Stimulated activated naive CD8-positive, alpha-beta T cell treated with anti-CD3 and anti-CD28 coated beads, Interleukin-15, Interleukin-2, amounts not matched to agents 100 ng/mL and 50 ng/mL, for 24 hours (primary cell): ENCODE results near the gene EXOSC7.
"Not testable (repeated sequence)": the region's sequence is repeated elsewhere in the genome, so short reads cannot be mapped to it uniquely, and the experiment has no call there.

Experiments used
- H3K27ac Mint-ChIP-seq: one replicate; pipeline ENCODE4 v1.8.0; 2021; ENCODE audit warnings: mild to moderate bottlenecking, mixed read lengths
- H3K27me3 Mint-ChIP-seq: one replicate; pipeline ENCODE4 v1.8.0; 2021; ENCODE audit warnings: mixed read lengths
- H3K36me3 Mint-ChIP-seq: one replicate; pipeline ENCODE4 v1.8.0; 2021; ENCODE audit warnings: low read depth, mixed read lengths
- H3K4me1 Mint-ChIP-seq: one replicate; pipeline ENCODE4 v1.8.0; 2021; ENCODE audit warnings: low read depth, mixed read lengths
- H3K4me3 Mint-ChIP-seq: one replicate; pipeline ENCODE4 v1.8.0; 2021; ENCODE audit warnings: mild to moderate bottlenecking, mixed read lengths
- H3K9me3 Mint-ChIP-seq: one replicate; pipeline ENCODE4 v1.8.0; 2021; ENCODE audit warnings: mixed read lengths

The EXOSC7 gene

GRCh38 chr3:44970926-44971490 lies 5.0 kb upstream of the EXOSC7 start:
- Mint-ChIP-seq H3K9me3 (no peaks in the 10 kb centered on the region), H3K4me1 (peaks cover 76% of the 10 kb centered on the region)

GRCh38 chr3:44974416-44974815 lies 1.6 kb upstream of the EXOSC7 start:
- Mint-ChIP-seq H3K27me3 (no peaks in the 10 kb centered on the region), H3K36me3 (peaks cover 31% of the 10 kb centered on the region), H3K4me3 (peak overlapping the region; percentile 87), H3K27ac (no peak overlapping the region), H3K4me1 (peaks cover 67% of the 10 kb centered on the region), H3K9me3 (no peaks in the 10 kb centered on the region)

More at GRCh38 chr3:44970926-44971490, 5.0 kb upstream of the EXOSC7 start:
- no peak overlapping the region for H3K4me3 Mint-ChIP-seq
- H3K27me3 Mint-ChIP-seq = no peaks in the 10 kb centered on the region
- peaks cover 16% of the 10 kb centered on the region for H3K36me3 Mint-ChIP-seq
- H3K27ac Mint-ChIP-seq = no peak overlapping the region

GRCh38 chr3:44981220-44981619 lies 5.2 kb downstream of the EXOSC7 start:
- H3K9me3 Mint-ChIP-seq = no peaks in the 10 kb centered on the region
- H3K27ac Mint-ChIP-seq = peak overlapping the region; percentile 11
- no peak overlapping the region for H3K4me3 Mint-ChIP-seq
- no peaks in the 10 kb centered on the region for H3K27me3 Mint-ChIP-seq
- peaks cover 85% of the 10 kb centered on the region for H3K4me1 Mint-ChIP-seq
- H3K36me3 Mint-ChIP-seq = peaks cover 32% of the 10 kb centered on the region

DNA sequence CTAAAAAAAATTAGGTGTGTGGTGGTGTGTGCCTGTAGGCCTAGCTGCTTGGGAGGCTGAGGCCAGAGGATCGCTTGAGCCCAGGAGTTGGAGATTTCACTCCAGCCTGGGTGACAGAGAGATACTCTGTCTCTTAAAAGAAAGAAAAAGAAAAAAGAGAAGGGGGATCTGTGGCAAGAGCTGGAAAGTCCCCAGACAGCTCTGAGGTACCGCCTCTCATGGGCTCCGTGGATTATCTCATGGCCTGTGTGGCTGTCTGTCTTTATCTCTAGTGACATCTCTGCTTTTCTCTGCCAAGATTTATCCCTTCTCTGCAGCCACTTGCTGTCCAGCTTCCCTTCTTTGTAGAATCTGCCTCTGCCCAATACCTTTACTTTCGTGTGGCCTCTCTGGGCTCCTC lies 5.7 kb downstream of the EXOSC7 start:
- Mint-ChIP-seq H3K4me3 (peak overlapping the region; percentile 36), H3K36me3 (peaks cover 32% of the 10 kb centered on the region), H3K4me1 (peaks cover 85% of the 10 kb centered on the region), H3K9me3 (no peaks in the 10 kb centered on the region), H3K27ac (peak overlapping the region; percentile 15), H3K27me3 (no peaks in the 10 kb centered on the region)

DNA sequence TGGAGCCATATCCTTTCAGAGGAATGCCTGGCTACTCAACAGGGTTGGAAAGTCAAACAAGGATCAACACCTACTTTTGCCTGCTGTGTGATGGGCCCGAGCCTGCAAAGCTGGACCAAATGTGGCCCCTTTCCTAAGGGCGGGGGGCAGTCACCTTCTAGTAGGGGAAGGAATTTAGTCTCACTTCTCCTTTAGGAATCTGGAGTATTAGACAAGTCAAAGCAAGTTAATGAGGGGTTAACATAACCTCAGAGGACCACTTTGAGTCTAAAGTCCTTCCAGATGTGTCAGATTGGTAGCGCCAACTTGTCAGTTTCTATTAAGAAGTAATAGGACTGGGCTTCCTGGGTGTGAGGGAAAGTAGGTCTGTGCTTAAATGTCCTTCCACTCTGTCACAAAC lies 6.8 kb downstream of the EXOSC7 start:
- no peak overlapping the region for H3K4me3 Mint-ChIP-seq
- no peak overlapping the region for H3K27ac Mint-ChIP-seq
- peaks cover 83% of the 10 kb centered on the region for H3K4me1 Mint-ChIP-seq
- peaks cover 25% of the 10 kb centered on the region for H3K36me3 Mint-ChIP-seq
- no peaks in the 10 kb centered on the region for H3K9me3 Mint-ChIP-seq
- no peaks in the 10 kb centered on the region for H3K27me3 Mint-ChIP-seq

- H3K9me3 Mint-ChIP-seq = no peaks in the 10 kb centered on the region
- H3K4me3 Mint-ChIP-seq = no peak overlapping the region
- H3K27me3 Mint-ChIP-seq = no peaks in the 10 kb centered on the region
- no peak overlapping the region for H3K27ac Mint-ChIP-seq
- H3K4me1 Mint-ChIP-seq = peaks cover 77% of the 10 kb centered on the region
- peaks cover 22% of the 10 kb centered on the region for H3K36me3 Mint-ChIP-seq
Measured at GRCh38 chr3:44983484-44983941, 7.5 kb downstream of the EXOSC7 start.

DNA sequence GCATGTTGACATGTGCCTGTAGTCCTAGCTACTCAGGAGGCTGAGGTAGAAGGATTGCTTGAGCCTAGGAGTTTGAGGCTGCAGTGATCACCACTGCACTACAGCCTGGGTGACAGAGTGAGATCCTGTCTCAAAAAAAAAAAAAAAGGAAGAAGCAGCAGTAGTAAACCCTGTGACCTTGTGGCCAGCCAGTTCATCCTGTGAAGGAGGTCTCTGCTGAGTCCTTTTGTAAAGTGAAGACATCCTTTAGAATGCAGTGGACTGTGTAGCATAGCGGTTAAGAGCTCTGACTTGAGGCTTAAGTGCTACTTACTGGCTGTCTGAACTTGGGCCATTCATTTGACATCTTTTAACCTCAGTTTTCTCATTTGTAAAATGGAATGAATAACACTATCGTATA lies 8.3 kb downstream of the EXOSC7 start:
- H3K4me1 Mint-ChIP-seq = peaks cover 68% of the 10 kb centered on the region
- no peaks in the 10 kb centered on the region for H3K9me3 Mint-ChIP-seq
- no peaks in the 10 kb centered on the region for H3K27me3 Mint-ChIP-seq
- H3K36me3 Mint-ChIP-seq = peaks cover 28% of the 10 kb centered on the region
- no peak overlapping the region for H3K4me3 Mint-ChIP-seq
- no peak overlapping the region for H3K27ac Mint-ChIP-seq

GRCh38 chr3:44986330-44986729 lies 10.3 kb downstream of the EXOSC7 start:
- H3K27ac Mint-ChIP-seq, H3K4me3 Mint-ChIP-seq, H3K27me3 Mint-ChIP-seq, H3K9me3 Mint-ChIP-seq: not testable (repeated sequence)
- H3K36me3 Mint-ChIP-seq = peaks cover 43% of the 10 kb centered on the region
- peaks cover 64% of the 10 kb centered on the region for H3K4me1 Mint-ChIP-seq

- Mint-ChIP-seq H3K27me3 (no peaks in the 10 kb centered on the region), H3K27ac (no peak overlapping the region), H3K4me3 (no peak overlapping the region), H3K4me1 (peaks cover 59% of the 10 kb centered on the region), H3K9me3 (no peaks in the 10 kb centered on the region), H3K36me3 (peaks cover 47% of the 10 kb centered on the region)
Measured at GRCh38 chr3:44987332-44987731, 11.3 kb downstream of the EXOSC7 start.

GRCh38 chr3:44988073-44988472 lies 12.0 kb downstream of the EXOSC7 start:
- Mint-ChIP-seq H3K9me3 (no peaks in the 10 kb centered on the region), H3K36me3 (peaks cover 55% of the 10 kb centered on the region), H3K4me1 (peaks cover 58% of the 10 kb centered on the region), H3K4me3 (no peak overlapping the region), H3K27me3 (no peaks in the 10 kb centered on the region), H3K27ac (no peak overlapping the region)

GRCh38 chr3:44989141-44989540 lies 13.1 kb downstream of the EXOSC7 start:
- peaks cover 65% of the 10 kb centered on the region for H3K36me3 Mint-ChIP-seq
- no peak overlapping the region for H3K4me3 Mint-ChIP-seq
- H3K4me1 Mint-ChIP-seq = peaks cover 58% of the 10 kb centered on the region
- H3K9me3 Mint-ChIP-seq = no peaks in the 10 kb centered on the region
- no peaks in the 10 kb centered on the region for H3K27me3 Mint-ChIP-seq
- H3K27ac Mint-ChIP-seq = no peak overlapping the region

GRCh38 chr3:44989636-44990373 lies 13.8 kb downstream of the EXOSC7 start:
- H3K27ac Mint-ChIP-seq = no peak overlapping the region
- H3K4me1 Mint-ChIP-seq = peaks cover 58% of the 10 kb centered on the region
- peaks cover 71% of the 10 kb centered on the region for H3K36me3 Mint-ChIP-seq
- no peaks in the 10 kb centered on the region for H3K27me3 Mint-ChIP-seq
- H3K9me3 Mint-ChIP-seq = no peaks in the 10 kb centered on the region
- no peak overlapping the region for H3K4me3 Mint-ChIP-seq

DNA sequence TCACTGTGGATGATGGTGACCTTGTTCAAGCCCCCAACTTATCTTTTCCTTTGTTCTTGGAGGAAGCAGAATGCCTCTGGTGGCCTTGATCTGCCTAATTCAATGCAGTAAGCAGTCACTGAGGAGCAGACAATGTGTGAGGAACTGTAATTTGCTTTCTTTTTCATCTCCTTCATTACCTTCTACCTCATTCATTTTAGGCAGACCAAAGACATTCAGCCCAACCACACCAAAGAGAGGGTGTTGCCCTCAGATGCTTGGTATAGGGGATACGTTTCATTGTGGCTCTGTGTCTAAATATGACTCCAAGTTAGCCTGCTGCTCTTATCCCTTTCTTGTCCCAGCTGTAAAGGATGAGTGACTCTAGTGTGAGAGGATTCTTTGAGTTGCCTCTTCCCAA lies 15.3 kb downstream of the EXOSC7 start:
- Mint-ChIP-seq H3K36me3 (peaks cover 74% of the 10 kb centered on the region), H3K4me3 (no peak overlapping the region), H3K27ac (no peak overlapping the region), H3K27me3 (no peaks in the 10 kb centered on the region), H3K4me1 (peaks cover 65% of the 10 kb centered on the region), H3K9me3 (no peaks in the 10 kb centered on the region)

DNA sequence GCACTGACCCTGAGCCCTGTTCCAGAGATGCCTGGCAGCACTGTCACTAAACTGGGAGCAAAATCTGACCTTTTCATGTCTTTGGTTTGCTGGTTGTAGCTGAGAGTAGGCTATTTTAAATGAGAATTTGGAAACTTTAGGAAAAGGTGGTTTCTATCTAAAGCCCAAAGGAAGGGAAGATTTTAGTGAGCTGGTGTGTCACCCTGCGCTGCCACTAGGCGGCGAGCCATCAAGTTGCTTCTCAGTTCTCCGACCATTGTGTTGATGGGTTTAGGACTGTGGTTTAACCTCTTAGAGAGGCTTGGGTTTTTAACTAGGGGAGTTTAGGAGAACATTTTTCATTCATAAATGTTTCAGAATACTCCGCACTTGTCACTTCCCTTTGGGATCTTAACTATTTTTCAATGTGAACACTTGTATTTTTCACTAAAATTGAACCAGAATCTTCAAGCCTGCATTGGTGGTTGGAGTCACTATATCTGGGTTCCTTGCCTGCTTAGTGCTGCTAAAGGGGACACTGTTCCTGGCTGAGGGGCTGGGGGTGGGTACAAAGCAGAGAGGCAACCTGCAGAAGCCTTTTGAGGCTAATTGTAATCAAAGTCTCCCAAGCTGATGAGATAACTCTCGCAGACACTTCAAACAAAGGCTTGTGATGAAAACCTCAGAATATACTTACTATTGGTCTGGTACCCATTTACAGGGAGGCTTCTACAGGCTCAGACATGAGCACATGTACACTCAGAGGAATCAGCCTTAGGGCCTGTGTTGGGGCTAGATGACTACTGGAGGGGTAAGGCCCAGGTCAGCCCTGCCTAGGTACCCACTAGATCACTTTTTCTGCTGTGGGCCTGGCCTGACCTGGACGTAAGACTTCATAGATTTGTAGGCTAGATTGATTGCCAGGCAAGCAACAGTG lies 16.8 kb downstream of the EXOSC7 start:
- Mint-ChIP-seq H3K27me3 (no peaks in the 10 kb centered on the region), H3K36me3 (peaks cover 85% of the 10 kb centered on the region), H3K4me1 (peaks cover 69% of the 10 kb centered on the region), H3K4me3 (no peak overlapping the region), H3K9me3 (no peaks in the 10 kb centered on the region), H3K27ac (peak overlapping the region; percentile 26)
